HCT116 (cell line): ENCODE measurements around the gene TMEM208. TPM values are rescaled to one million over a fixed set of nuclear protein-coding genes. Genes with fewer than 3 reads are reported as not detected.

Source experiments
- ATAC-seq: fragments of 200-7000 bp; cut with Tn5 transposase; 2 replicates; pipeline ENCODE4 v1.9.1; 2020; ENCODE audit warnings: mild to moderate bottlenecking, moderate library complexity
- BruUV-seq: library from RNA; stranded (reverse); fragments of 400-500 nt; replicated peaks from 2 replicates; lab custom pipeline; 2021; lab: Mats Ljungman, UMichigan
- CTCF ChIA-PET: fragments of 300-600 bp; sonication (Branson Sonifier 250); formaldehyde crosslinking; loops from one replicate; lab custom pipeline; 2021; ENCODE audit warnings: antibody characterized with exemption; lab: Charles Lee
- POLR2A ChIA-PET: fragments of 300-600, 350-600 bp; sonication (Branson Sonifier 250); formaldehyde crosslinking; loops from one replicate; lab custom pipeline; 2021; ENCODE audit warnings: antibody characterized with exemption; lab: Charles Lee
- RAD21 ChIA-PET, 2 experiments: fragments of 300-600 bp; sonication (Branson Sonifier 250); formaldehyde crosslinking; loops; one replicate each; lab custom pipeline; 2023; ENCODE audit warnings: low total read pairs in 2 of 2; ENCODE audit not compliant: uncharacterized antibody in 2 of 2, unreplicated experiment in 2 of 2, low non-redundant PET in 1 of 2; lab: Charles Lee
- DNase-seq: peaks from one replicate; pipeline ENCODE4 v3.0.0-alpha.2; 2010; ENCODE audit warnings: low read depth, low spot score
- H2AFZ ChIP-seq: fragments of 200-600 bp; shearing (Covaris generic), sonication (generic); 2 replicates; pipeline ENCODE4 v1.6.1; 2017; ENCODE audit warnings: low read depth, mixed run types, mixed read lengths, antibody characterized with exemption, low read length; ENCODE audit not compliant: poor library complexity, severe bottlenecking
- H3K27ac ChIP-seq: 2 replicates; pipeline ENCODE4 v1.5.1; 2012; ENCODE audit warnings: low read depth, low read length
- H3K27me3 ChIP-seq: fragments of 200-600 bp; sonication (generic); 2 replicates; pipeline ENCODE4 v1.6.1; 2016; ENCODE audit warnings: mixed run types, low read length, mixed read lengths; ENCODE audit not compliant: insufficient read depth
- H3K36me3 ChIP-seq, 2 experiments: fragments of 200-500 bp in 1 of 2; fragments of 200-600 bp in 1 of 2; sonication (Bioruptor generic) in 1 of 2; sonication (generic) in 1 of 2; 2 replicates each; pipeline versions ENCODE4 v1.5.1 to v1.6.1; 2014 to 2016; ENCODE audit warnings: low read length in 2 of 2, inconsistent platforms in 1 of 2, mixed read lengths in 1 of 2, mixed run types in 1 of 2; ENCODE audit not compliant: insufficient read depth in 2 of 2, control insufficient read depth in 1 of 2
- H3K4me1 ChIP-seq, 2 experiments: fragments of 200-600 bp in 1 of 2; sonication (generic) in 1 of 2; 2 replicates each; pipeline versions ENCODE4 v1.5.1 to v1.6.1; 2012 to 2017; ENCODE audit warnings: low read length in 2 of 2, inconsistent platforms in 1 of 2, mild to moderate bottlenecking in 1 of 2, mixed read lengths in 1 of 2, mixed run types in 1 of 2, moderate library complexity in 1 of 2; ENCODE audit not compliant: insufficient read depth in 2 of 2, control insufficient read depth in 1 of 2
- H3K4me2 ChIP-seq: fragments of 200-600 bp; sonication (generic); 2 replicates; pipeline ENCODE4 v1.6.1; 2017; ENCODE audit warnings: mixed run types, low read length, mixed read lengths
- H3K4me3 ChIP-seq, 2 experiments: fragments of 200-600 bp in 1 of 2; sonication (generic) in 1 of 2; replicated peaks in 1 of 2; 2 replicates each; pipeline ENCODE4 v1.5.1; 2011 to 2016; ENCODE audit warnings: low read length in 2 of 2, control low read depth in 1 of 2, low read depth in 1 of 2, mild to moderate bottlenecking in 1 of 2, mixed read lengths in 1 of 2, mixed run types in 1 of 2
- H3K79me2 ChIP-seq: fragments of 200-600 bp; sonication (generic); 2 replicates; pipeline ENCODE4 v1.6.1; 2017; ENCODE audit warnings: mild to moderate bottlenecking, mixed run types, low read length, moderate library complexity, mixed read lengths; ENCODE audit not compliant: insufficient read depth
- H3K9ac ChIP-seq: fragments of 200-600 bp; sonication (generic); 2 replicates; pipeline ENCODE4 v1.6.1; 2016; ENCODE audit warnings: low read length, mixed read lengths
- H3K9me2 ChIP-seq: fragments of 200-600 bp; sonication (generic), shearing (Covaris generic); 2 replicates; pipeline ENCODE4 v1.6.1; 2017; ENCODE audit warnings: mixed run types, mild to moderate bottlenecking, moderate library complexity; ENCODE audit not compliant: insufficient read depth
- H3K9me3 ChIP-seq, 2 experiments: fragments of 200-500 bp in 1 of 2; fragments of 200-600 bp in 1 of 2; sonication (Bioruptor generic) in 1 of 2; sonication (generic) in 1 of 2; 2 replicates each; pipeline ENCODE4 v1.6.1; 2014 to 2017; ENCODE audit warnings: low read length in 2 of 2, mixed read lengths in 2 of 2, inconsistent platforms in 1 of 2, low read depth in 1 of 2, mild to moderate bottlenecking in 1 of 2, mixed run types in 1 of 2, moderate library complexity in 1 of 2; ENCODE audit not compliant: control insufficient read depth in 1 of 2, insufficient read depth in 1 of 2
- H4K20me1 ChIP-seq: fragments of 200-600 bp; sonication (generic), shearing (Covaris generic); 2 replicates; pipeline ENCODE4 v1.6.1; 2017; ENCODE audit warnings: mixed run types, mild to moderate bottlenecking, moderate library complexity; ENCODE audit not compliant: insufficient read depth
- CBX3 ChIP-seq: IDR thresholded peaks from 2 replicates; pipeline ENCODE4 v1.6.1; 2012; ENCODE audit warnings: low read depth
- CEBPB ChIP-seq: IDR thresholded peaks from 2 replicates; pipeline ENCODE4 v1.6.1; 2012; ENCODE audit warnings: low read depth
- EGR1 ChIP-seq: IDR thresholded peaks from 2 replicates; pipeline ENCODE4 v1.6.1; 2012; ENCODE audit warnings: low read depth
- EZH2 ChIP-seq: fragments of 200-600 bp; sonication (generic); IDR thresholded peaks from 2 replicates; pipeline ENCODE4 v1.6.1; 2017; ENCODE audit warnings: antibody characterized with exemption, mixed run types
- FOSL1 ChIP-seq: IDR thresholded peaks from 2 replicates; pipeline ENCODE4 v1.6.1; 2012; ENCODE audit warnings: low read depth
- MAX ChIP-seq: IDR thresholded peaks from 2 replicates; pipeline ENCODE4 v1.6.1; 2012
- RAD21 ChIP-seq: IDR thresholded peaks from 2 replicates; pipeline ENCODE4 v1.6.1; 2012; ENCODE audit warnings: low read depth, mild to moderate bottlenecking
- SIN3A ChIP-seq: IDR thresholded peaks from 2 replicates; pipeline ENCODE4 v1.6.1; 2012; ENCODE audit warnings: low read depth
- SP1 ChIP-seq: IDR thresholded peaks from 2 replicates; pipeline ENCODE4 v1.6.1; 2012; ENCODE audit warnings: low read depth
- SRF ChIP-seq: IDR thresholded peaks from 2 replicates; pipeline ENCODE4 v1.6.1; 2012; ENCODE audit warnings: low read depth
- TCF7L2 ChIP-seq: IDR thresholded peaks from 2 replicates; pipeline ENCODE4 v1.7.0; 2011; ENCODE audit warnings: borderline replicate concordance, inconsistent platforms; ENCODE audit not compliant: insufficient read depth, insufficient read length; ENCODE audit errors: extremely low read depth
- ZFX ChIP-seq: fragments of 450-650 bp; IDR thresholded peaks from 2 replicates; pipeline ENCODE4 v1.6.1; 2017
- ZNF274 ChIP-seq: fragments of 200-500 bp; sonication (Bioruptor generic); IDR thresholded peaks from 2 replicates; pipeline ENCODE4 v1.6.1; 2014; ENCODE audit warnings: mild to moderate bottlenecking, low read depth, low read length, inconsistent platforms
- intact Hi-C: fragments of 100-400 bp; cut with micrococcal nuclease; formaldehyde crosslinking; loops from 2 replicates; pipeline ENCODE4 v1.10.0; 2022
- total RNA-seq: library from RNA; stranded (reverse); gene quantifications from one replicate; pipeline ENCODE4 v1.2.1, GENCODE V29; 2021; ENCODE audit not compliant: unreplicated experiment
- TF ChIP-seq, protein P1 (sequence below): IDR thresholded peaks from 2 replicates; pipeline ENCODE4 v1.6.1; 2012

Gene TMEM208
- total RNA-seq, 1 experiment from 2014 or later = 36.1 TPM

- TF ChIP-seq ZFX (no peak), CEBPB (no peak), SP1 (no peak), SRF (no peak), MAX (no peak), TCF7L2 (no peak), FOSL1 (no peak), EZH2 (no peak), SIN3A (no peak), EGR1 (no peak), RAD21 (no peak), CBX3 (no peak), ZNF274 (no peak)
- TF ChIP-seq, protein P1, sequence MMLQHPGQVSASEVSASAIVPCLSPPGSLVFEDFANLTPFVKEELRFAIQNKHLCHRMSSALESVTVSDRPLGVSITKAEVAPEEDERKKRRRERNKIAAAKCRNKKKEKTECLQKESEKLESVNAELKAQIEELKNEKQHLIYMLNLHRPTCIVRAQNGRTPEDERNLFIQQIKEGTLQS = no peak
- POLR2A ChIA-PET = interaction anchor here (0.6 to 1.0 kb wide), 2 partner anchors 79 to 93 kb away, joined by 3 read pairs; no protein-coding TSS in a partner anchor
- Histone ChIP-seq H3K9ac (no peak overlapping the region), H2AFZ (no peak overlapping the region), H3K4me1 (peaks cover 27 to 42% of the 10 kb centered on the region in 2 experiments), H3K4me2 (no peak overlapping the region), H3K9me3 (no peaks in the 10 kb centered on the region), H3K9me2 (no peaks in the 10 kb centered on the region), H3K27ac (no peak overlapping the region), H3K79me2 (peaks cover 7% of the 10 kb centered on the region; the same call in 1 of the 2 replicates), H3K27me3 (no peaks in the 10 kb centered on the region), H3K36me3 (peaks cover 3 to 6% of the 10 kb centered on the region in 2 experiments; a peak in 2 of 4 replicates), H4K20me1 (no peaks in the 10 kb centered on the region), H3K4me3 (no peak overlapping the region)
- no TSS peak for BruUV-seq
- CTCF ChIA-PET = interaction anchor here (1.4 kb wide), 1 partner anchor 10 kb away, joined by 6 read pairs; no protein-coding TSS in a partner anchor
- RAD21 ChIA-PET = no interaction called here
- ATAC-seq (no peak), DNase-seq (no peak)
- intact Hi-C loops = no loop called here
Measured at GRCh38 chr16:67270931-67271338, 44.0 kb downstream of the TMEM208 start.
